Prostate gland (tissue), 2 donors: ENCODE measurements around the gene TPD52L2. TPM values are rescaled to one million over a fixed set of nuclear protein-coding genes. Genes with fewer than 3 reads are reported as not detected.

ENCODE experiments used
- DNase-seq: peaks from one replicate; pipeline ENCODE4 v3.0.0-alpha.2; 2019; ENCODE audit warnings: low spot score
- H3K27ac ChIP-seq, 2 donors: fragments of 200-600 bp; sonication (generic); 2 replicates each; pipeline ENCODE4 v1.5.1; 2017 to 2019
- H3K27me3 ChIP-seq: fragments of 200-600 bp; sonication (generic); replicated peaks from 2 replicates; pipeline ENCODE4 v1.5.1; 2019; ENCODE audit not compliant: insufficient read depth
- H3K36me3 ChIP-seq, 2 donors: fragments of 200-600 bp; sonication (generic); 1 replicate in 1 of 2; 2 replicates in 1 of 2; pipeline versions ENCODE4 v1.5.1 to v1.8.1; 2017 to 2019
- H3K4me1 ChIP-seq: fragments of 200-600 bp; sonication (generic); replicated peaks from 2 replicates; pipeline ENCODE4 v1.5.1; 2019
- H3K4me3 ChIP-seq, 2 donors: fragments of 200-600 bp; sonication (generic); 2 replicates each; pipeline ENCODE4 v1.5.1; 2017 to 2019
- H3K9me3 ChIP-seq: fragments of 200-600 bp; sonication (generic); 2 replicates; pipeline ENCODE4 v1.5.1; 2017
- CTCF ChIP-seq, 4 experiments: fragments of 200-600 bp in 2 of 4; fragments of 450-650 bp in 2 of 4; sonication (generic) in 2 of 4; IDR thresholded peaks; 1 replicate in 3 of 4; 2 replicates in 1 of 4; pipeline ENCODE4 v1.5.1; 2016 to 2019; ENCODE audit warnings: antibody characterized with exemption in 4 of 4, mild to moderate bottlenecking in 2 of 4, moderate library complexity in 2 of 4
- POLR2A ChIP-seq: fragments of 450-650 bp; IDR thresholded peaks from one replicate; pipeline ENCODE4 v1.6.1; 2016; ENCODE audit warnings: antibody characterized with exemption, mild to moderate bottlenecking
- POLR2AphosphoS5 ChIP-seq: sonication (generic); formaldehyde crosslinking; IDR thresholded peaks from one replicate; pipeline ENCODE4 v1.6.1; 2017; ENCODE audit warnings: antibody characterized with exemption
- whole genome bisulfite sequencing: methylation state at CpG from one replicate; pipeline ENCODE4 v1.1.5; 2018; 5-methylcytosine and 5-hydroxymethylcytosine counted together
- intact Hi-C: fragments of 100-400 bp; cut with DNase I; formaldehyde crosslinking; loops from one replicate; pipeline ENCODE4 v1.14.2; 2022
- total RNA-seq, 2 donors: library from RNA; depleted of rRNA; stranded (reverse); fragments of >200 nt; gene quantifications; one replicate each; pipeline ENCODE4 v1.1.0, GENCODE V29; 2016

TPD52L2 gene
- total RNA-seq, 2 donors from 2014 or later = 105 to 127 TPM

GRCh38 chr20:63822276-63822696, 42.8 kb upstream of the TPD52L2 start:
- Histone ChIP-seq H3K36me3 (no peaks in the 10 kb centered on the region), H3K27me3 (no peaks in the 10 kb centered on the region), H3K4me3 (no peak overlapping the region), H3K27ac (no peak overlapping the region), H3K9me3 (no peaks in the 10 kb centered on the region), H3K4me1 (no peaks in the 10 kb centered on the region)
- intact Hi-C loops = no loop called here
- 81% methylated on average over 14 of the region's 15 CpGs for WGBS
- DNase-seq = no peak
- TF ChIP-seq CTCF (IDR thresholded peaks at IDR 0.05) (no peak), POLR2AphosphoS5 (no peak), POLR2A (no peak)

- DNase-seq = no peak
- H3K4me1 ChIP-seq = no peaks in the 10 kb centered on the region
- 55% methylated on average over 12 of the region's 12 CpGs for WGBS
- no peak for TF ChIP-seq POLR2AphosphoS5
- TF ChIP-seq POLR2A = no peak
- TF ChIP-seq CTCF (IDR thresholded peaks at IDR 0.05) = no peak
- H3K27ac ChIP-seq = no peak overlapping the region
- H3K9me3 ChIP-seq = no peaks in the 10 kb centered on the region
- H3K4me3 ChIP-seq = no peak overlapping the region
- no peaks in the 10 kb centered on the region for H3K36me3 ChIP-seq
- H3K27me3 ChIP-seq = no peaks in the 10 kb centered on the region
- intact Hi-C loops = no loop called here
Observed at GRCh38 chr20:63823691-63824311, 41.3 kb upstream of the TPD52L2 start.

DNA sequence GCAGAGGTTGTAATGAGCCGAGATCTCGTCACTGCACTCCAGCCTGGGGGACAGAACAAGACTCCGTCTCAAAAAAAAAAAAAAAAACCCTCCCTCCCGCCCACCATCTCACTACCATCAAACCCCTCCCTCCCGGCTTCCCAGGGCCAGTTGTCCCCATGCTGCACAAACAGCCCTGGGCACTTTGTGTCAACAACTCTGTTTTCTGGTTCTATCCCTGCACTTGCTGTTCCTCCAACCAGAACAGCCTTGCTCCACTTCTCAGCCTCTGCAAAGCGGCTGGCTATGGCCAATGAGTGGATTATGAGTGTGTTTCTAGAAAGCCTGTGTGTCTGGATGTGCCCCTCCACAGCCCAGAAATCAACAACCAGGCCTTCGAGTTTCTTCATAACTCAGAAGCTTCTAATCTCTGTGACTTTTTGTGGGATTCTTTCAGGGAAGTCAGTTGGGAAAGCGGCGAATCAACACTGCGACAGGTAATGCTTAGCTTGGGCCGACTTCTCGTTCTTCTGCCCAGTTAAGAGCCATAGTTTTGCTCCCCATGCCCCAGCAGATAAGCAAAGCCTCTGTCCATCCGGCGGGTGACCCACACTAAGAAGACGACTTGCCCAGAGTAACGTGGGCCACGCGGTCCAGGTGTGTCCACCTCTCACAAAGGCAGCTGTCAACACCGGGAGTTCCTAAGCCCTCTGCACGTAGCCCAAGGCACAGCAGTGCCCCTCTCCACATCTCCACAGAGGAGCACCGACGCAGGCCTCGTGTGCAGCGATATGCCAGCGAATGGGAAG, 39.5 kb upstream of the TPD52L2 start:
- H3K4me1 ChIP-seq = no peaks in the 10 kb centered on the region
- no peaks in the 10 kb centered on the region for H3K36me3 ChIP-seq
- no peaks in the 10 kb centered on the region for H3K27me3 ChIP-seq
- intact Hi-C loops = loop anchor here (5.0 kb wide), 1 partner anchor 37 kb away; the partner anchor contains the start of gene ABHD16B
- H3K27ac ChIP-seq = no peak overlapping the region
- no peak for DNase-seq
- no peaks in the 10 kb centered on the region for H3K9me3 ChIP-seq
- TF ChIP-seq CTCF (IDR thresholded peaks at IDR 0.05) = no peak
- no peak for TF ChIP-seq POLR2AphosphoS5
- TF ChIP-seq POLR2A = no peak
- H3K4me3 ChIP-seq = no peak overlapping the region
- WGBS = 84% methylated on average over 25 of the region's 25 CpGs

GRCh38 chr20:63826753-63827152, 38.3 kb upstream of the TPD52L2 start:
- no peaks in the 10 kb centered on the region for H3K36me3 ChIP-seq
- no peaks in the 10 kb centered on the region for H3K27me3 ChIP-seq
- TF ChIP-seq POLR2A (no peak), CTCF (IDR thresholded peaks at IDR 0.05) (no peak), POLR2AphosphoS5 (no peak)
- H3K9me3 ChIP-seq = no peaks in the 10 kb centered on the region
- H3K4me3 ChIP-seq = no peak overlapping the region
- 79% methylated on average over 13 of the region's 13 CpGs for WGBS
- H3K4me1 ChIP-seq = no peaks in the 10 kb centered on the region
- intact Hi-C loops = loop anchor here (5.0 kb wide), 1 partner anchor 36 kb away; the partner anchor contains the start of gene ABHD16B
- no peak overlapping the region for H3K27ac ChIP-seq
- DNase-seq = no peak

DNA sequence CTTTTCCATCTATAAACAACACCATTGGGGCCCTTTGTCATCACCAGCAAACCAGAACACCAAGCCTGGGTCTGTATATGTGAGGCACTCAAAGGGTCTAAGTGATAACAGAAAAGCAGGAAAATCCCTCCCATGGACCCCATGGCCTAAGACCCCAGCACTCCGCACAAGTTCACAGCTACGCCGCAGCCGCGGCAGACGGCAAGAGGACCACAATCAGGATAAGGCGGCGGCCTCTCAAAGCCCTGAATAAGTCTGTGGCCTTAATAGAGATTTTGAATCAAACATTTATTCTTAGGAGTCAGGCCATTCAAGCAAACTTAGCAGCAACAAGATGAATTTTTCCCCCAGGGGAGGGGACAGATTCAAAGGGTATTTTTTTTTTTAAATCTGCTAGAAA, 36.9 kb upstream of the TPD52L2 start:
- WGBS = 96% methylated on average over 8 of the region's 8 CpGs
- Histone ChIP-seq H3K27ac (no peak overlapping the region), H3K4me3 (no peak overlapping the region)

More for the DNA sequence above, 36.9 kb upstream of the TPD52L2 start:
- Histone ChIP-seq H3K36me3 (no peaks in the 10 kb centered on the region), H3K9me3 (no peaks in the 10 kb centered on the region), H3K27me3 (no peaks in the 10 kb centered on the region), H3K4me1 (no peaks in the 10 kb centered on the region)
- no peak for DNase-seq
- TF ChIP-seq POLR2A (no peak), CTCF (IDR thresholded peaks at IDR 0.05) (no peak), POLR2AphosphoS5 (no peak)
- intact Hi-C loops = loop anchor here (5.0 kb wide), 1 partner anchor 34 kb away; the partner anchor contains the start of gene ABHD16B
